GM19099 (cell line): ENCODE results near the gene EZH2.

ENCODE experiments used
- POLR2A ChIP-seq: IDR thresholded peaks from 3 replicates; pipeline ENCODE4 v1.6.1; 2011; ENCODE audit warnings: low read depth; ENCODE audit not compliant: insufficient read length; ENCODE audit errors: extremely low read depth

Gene EZH2

GRCh38 chr7:148813890-148814289, 70.2 kb downstream of the EZH2 start:
- TF ChIP-seq POLR2A = no peak

DNA sequence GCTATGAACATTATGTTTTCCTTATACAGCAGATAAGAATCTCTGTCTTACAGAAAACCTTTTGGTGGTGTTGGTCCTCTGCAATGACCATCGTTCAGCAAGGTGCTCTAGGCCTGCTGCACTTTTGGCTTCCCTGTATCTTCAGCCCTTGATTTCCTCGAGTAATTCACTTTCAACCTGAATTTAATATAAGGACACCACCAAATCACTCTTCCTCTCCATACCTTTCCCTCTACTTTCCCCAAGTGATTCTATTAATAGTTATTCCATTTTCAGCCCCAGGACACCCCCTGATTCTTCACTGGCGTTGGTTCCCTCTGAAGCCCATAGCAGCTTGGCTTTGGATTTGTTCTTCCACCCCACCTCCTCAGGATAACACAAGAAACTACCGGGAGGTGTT, 72.2 kb downstream of the EZH2 start:
- no peak for TF ChIP-seq POLR2A

DNA sequence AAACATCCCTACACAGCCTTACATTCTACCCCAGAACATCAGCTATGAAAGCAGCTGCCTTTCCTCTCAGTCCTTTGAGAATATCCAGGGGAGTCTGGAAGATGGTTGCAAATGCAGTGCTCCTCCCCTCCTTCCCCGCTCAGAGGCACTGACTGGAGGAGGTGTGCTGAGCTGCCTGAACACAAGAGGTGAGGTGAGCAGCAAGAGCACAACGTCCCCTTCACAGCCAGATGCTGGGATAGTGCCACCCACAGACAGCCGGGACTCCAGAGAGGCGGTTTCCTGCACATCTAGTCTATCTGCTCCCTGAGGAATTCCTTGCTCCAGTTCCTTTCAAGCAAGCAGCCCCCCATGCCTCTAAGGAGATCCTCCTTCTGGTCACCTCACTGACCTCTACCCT, 74.2 kb downstream of the EZH2 start:
- TF ChIP-seq POLR2A = no peak

- no peak for TF ChIP-seq POLR2A
Observed at GRCh38 chr7:148807436-148807835, 76.7 kb downstream of the EZH2 start.

- TF ChIP-seq POLR2A = no peak
Observed at GRCh38 chr7:148806187-148806586, 77.9 kb downstream of the EZH2 start.

GRCh38 chr7:148804343-148805235, 79.5 kb downstream of the EZH2 start:
- TF ChIP-seq POLR2A = no peak

GRCh38 chr7:148803094-148803493, 81.0 kb downstream of the EZH2 start:
- no peak for TF ChIP-seq POLR2A

DNA sequence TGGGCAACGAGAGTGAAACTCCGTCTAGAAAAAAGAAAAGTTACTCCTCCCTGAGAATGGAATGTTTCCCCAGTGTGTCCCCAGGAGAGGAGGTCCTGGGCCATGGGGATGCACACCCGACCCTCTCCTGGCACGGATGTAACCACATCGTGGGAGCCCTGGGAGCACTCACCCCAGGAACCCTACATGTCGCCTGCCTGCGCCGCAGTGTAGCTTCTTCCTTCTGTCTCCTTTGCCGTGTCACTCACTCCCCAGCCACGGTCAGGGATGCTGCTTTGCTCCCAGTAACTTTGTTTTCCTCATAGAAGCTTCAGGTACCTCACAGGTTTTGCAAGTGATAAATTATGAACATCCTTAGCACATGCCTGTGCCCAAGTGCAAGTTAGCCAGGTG, 82.0 kb downstream of the EZH2 start:
- no peak for TF ChIP-seq POLR2A

- no peak for TF ChIP-seq POLR2A
Observed at GRCh38 chr7:148800677-148801076, 83.4 kb downstream of the EZH2 start.

DNA sequence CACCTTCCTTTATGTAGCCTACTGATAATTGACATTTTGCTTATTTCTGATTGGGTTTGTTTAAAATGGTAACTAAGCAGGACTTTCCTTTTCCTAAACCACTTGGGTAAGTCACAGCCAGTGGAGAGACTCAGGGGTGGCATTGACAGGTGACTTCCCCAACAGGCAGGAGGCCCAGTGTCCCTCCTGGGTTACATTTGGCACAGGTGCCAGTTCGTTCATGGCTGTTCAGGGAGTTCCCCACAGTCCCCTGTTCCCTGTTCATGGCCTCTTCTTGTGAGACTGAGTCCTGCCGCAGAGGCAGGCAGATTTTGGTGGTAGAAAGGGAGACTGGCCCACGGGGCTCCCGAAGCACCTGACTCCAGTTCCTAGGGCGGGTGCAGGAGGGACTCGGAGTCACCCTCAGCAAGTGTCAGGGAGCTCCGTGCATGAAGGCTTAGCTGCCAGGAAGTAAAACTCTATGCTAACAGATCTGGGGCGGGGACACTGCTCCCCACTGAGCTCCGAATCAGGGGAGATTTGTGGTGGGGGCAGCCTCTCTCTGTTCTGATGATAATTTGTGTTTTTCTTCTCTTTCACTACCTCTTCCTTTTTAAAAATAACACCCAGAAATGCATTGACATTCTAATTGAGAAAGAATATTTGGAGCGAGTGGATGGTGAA, 84.1 kb downstream of the EZH2 start:
- TF ChIP-seq POLR2A = no peak

DNA sequence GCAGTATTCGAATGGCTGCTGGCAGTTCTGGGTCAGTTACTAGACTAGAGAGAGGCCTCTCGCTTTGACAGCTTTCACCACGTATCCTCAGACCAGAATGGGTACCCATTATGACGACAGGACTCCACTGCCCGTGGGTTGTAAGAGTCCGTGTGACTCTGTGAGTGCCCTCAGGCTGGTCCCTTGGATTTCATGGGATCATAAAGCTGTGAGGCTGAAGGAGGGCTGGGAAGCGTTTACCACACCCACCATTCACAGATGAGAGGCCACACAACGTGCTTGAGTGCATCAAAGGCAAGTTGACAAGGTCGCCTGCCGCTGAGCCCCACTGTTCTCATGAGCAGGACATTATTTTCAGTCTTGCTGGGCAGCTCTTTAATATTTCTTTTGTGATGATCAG, 87.2 kb downstream of the EZH2 start:
- no peak for TF ChIP-seq POLR2A

GRCh38 chr7:148794476-148794875, 89.6 kb downstream of the EZH2 start:
- TF ChIP-seq POLR2A = no peak

GRCh38 chr7:148793590-148793989, 90.5 kb downstream of the EZH2 start:
- TF ChIP-seq POLR2A = no peak

GRCh38 chr7:148791546-148791945, 92.5 kb downstream of the EZH2 start:
- no peak for TF ChIP-seq POLR2A

DNA sequence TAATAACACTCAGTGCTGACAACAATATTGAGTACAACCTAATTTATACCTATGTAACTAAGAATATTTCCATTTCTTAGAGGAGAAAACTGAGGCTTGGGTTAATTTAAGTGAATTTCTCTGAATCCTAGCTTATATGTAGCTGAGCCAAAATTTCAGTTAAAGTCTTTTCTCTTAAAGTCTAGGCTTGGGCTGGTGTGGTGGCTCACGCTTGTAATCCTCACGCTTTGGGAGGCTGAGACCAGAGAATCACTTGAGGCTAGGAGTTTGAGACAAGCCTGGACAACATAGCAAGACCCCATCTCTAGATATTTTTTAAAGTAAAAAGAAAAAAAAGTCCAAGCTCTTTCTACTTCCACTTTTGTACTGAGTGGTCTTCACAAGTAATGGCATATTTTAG, 93.2 kb downstream of the EZH2 start:
- TF ChIP-seq POLR2A = no peak

- no peak for TF ChIP-seq POLR2A
Observed at GRCh38 chr7:148790131-148790726, 93.9 kb downstream of the EZH2 start.
